ENCODE measurements around the gene METTL5. TPM values are rescaled to one million over a fixed set of nuclear protein-coding genes. Genes with fewer than 3 reads are reported as not detected.

Gene METTL5
- total and polyA plus RNA-seq, 9 of the 15 experiments (the other 6 are each of a cell fraction or from before 2014, with no cell fraction given) = 149 to 471 (median 224) TPM

DNA sequence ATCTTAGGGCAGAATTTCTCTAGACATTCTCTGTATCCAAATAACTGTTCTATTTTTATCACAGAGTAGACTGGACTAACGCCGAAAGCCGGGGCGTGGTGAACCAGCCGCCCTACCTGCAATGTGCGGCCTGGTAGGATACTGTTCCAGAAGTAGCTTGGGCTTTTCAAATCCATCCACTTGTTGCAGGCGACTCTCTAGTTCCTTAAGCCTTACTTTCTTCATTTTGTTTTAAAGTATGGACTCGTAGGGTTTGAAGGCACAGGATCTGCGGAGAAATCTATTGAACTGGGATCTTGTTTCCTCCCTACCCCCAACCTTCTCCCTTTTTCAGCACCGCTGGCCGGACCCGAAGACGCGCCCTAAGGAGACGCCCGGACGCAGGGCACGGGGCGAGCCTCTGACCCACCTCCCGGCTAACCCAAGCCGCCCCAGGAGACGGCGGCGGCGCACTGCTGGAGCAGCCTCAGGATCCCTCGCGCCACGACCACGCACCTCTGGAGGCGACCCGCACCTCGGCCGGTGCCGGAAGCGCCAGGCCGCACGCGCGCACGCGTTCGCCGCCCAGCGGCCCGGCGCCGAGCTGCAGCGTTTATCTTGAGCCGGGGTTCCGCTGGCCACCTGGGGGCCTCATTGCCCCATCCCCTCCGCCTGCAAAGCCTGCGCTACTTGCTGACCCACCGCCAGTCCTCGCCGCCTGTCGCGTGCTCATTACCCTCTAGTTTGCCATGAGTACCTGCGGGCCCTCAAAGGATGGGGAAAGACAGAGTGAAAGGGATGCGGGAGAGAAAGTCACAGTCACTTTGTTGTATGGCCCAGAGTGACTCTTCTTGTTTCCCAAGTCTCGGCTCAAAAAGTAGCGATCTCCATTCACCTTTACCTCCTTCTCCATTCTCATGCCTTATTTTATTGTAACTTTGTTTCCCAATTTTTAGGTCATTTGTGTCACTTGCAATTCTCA, at the start of gene METTL5 (continued):
- TF ChIP-seq, protein P1, sequence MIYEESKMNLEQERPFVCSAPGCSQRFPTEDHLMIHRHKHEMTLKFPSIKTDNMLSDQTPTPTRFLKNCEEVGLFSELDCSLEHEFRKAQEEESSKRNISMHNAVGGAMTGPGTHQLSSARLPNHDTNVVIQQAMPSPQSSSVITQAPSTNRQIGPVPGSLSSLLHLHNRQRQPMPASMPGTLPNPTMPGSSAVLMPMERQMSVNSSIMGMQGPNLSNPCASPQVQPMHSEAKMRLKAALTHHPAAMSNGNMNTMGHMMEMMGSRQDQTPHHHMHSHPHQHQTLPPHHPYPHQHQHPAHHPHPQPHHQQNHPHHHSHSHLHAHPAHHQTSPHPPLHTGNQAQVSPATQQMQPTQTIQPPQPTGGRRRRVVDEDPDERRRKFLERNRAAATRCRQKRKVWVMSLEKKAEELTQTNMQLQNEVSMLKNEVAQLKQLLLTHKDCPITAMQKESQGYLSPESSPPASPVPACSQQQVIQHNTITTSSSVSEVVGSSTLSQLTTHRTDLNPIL (CRISPR knock-in tag; IDR thresholded peaks at IDR 0.05) = no peak
- TF ChIP-seq, protein P2, sequence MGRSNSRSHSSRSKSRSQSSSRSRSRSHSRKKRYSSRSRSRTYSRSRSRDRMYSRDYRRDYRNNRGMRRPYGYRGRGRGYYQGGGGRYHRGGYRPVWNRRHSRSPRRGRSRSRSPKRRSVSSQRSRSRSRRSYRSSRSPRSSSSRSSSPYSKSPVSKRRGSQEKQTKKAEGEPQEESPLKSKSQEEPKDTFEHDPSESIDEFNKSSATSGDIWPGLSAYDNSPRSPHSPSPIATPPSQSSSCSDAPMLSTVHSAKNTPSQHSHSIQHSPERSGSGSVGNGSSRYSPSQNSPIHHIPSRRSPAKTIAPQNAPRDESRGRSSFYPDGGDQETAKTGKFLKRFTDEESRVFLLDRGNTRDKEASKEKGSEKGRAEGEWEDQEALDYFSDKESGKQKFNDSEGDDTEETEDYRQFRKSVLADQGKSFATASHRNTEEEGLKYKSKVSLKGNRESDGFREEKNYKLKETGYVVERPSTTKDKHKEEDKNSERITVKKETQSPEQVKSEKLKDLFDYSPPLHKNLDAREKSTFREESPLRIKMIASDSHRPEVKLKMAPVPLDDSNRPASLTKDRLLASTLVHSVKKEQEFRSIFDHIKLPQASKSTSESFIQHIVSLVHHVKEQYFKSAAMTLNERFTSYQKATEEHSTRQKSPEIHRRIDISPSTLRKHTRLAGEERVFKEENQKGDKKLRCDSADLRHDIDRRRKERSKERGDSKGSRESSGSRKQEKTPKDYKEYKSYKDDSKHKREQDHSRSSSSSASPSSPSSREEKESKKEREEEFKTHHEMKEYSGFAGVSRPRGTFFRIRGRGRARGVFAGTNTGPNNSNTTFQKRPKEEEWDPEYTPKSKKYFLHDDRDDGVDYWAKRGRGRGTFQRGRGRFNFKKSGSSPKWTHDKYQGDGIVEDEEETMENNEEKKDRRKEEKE (IDR thresholded peaks at IDR 0.05; ENCODE audit: borderline replicate concordance in 1 of 2, control insufficient read depth in 1 of 2, low read depth in 2 of 2, low read length in 1 of 2) = no peak
- TF ChIP-seq, protein P3, sequence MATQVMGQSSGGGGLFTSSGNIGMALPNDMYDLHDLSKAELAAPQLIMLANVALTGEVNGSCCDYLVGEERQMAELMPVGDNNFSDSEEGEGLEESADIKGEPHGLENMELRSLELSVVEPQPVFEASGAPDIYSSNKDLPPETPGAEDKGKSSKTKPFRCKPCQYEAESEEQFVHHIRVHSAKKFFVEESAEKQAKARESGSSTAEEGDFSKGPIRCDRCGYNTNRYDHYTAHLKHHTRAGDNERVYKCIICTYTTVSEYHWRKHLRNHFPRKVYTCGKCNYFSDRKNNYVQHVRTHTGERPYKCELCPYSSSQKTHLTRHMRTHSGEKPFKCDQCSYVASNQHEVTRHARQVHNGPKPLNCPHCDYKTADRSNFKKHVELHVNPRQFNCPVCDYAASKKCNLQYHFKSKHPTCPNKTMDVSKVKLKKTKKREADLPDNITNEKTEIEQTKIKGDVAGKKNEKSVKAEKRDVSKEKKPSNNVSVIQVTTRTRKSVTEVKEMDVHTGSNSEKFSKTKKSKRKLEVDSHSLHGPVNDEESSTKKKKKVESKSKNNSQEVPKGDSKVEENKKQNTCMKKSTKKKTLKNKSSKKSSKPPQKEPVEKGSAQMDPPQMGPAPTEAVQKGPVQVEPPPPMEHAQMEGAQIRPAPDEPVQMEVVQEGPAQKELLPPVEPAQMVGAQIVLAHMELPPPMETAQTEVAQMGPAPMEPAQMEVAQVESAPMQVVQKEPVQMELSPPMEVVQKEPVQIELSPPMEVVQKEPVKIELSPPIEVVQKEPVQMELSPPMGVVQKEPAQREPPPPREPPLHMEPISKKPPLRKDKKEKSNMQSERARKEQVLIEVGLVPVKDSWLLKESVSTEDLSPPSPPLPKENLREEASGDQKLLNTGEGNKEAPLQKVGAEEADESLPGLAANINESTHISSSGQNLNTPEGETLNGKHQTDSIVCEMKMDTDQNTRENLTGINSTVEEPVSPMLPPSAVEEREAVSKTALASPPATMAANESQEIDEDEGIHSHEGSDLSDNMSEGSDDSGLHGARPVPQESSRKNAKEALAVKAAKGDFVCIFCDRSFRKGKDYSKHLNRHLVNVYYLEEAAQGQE (IDR thresholded peaks at IDR 0.05; ENCODE audit: borderline replicate concordance) = peak; percentile 98
- TF ChIP-seq, protein P3 (CRISPR knock-in tag; IDR thresholded peaks at IDR 0.05; ENCODE audit: low read depth) = peak; percentile 88
- TF ChIP-seq, protein P4, sequence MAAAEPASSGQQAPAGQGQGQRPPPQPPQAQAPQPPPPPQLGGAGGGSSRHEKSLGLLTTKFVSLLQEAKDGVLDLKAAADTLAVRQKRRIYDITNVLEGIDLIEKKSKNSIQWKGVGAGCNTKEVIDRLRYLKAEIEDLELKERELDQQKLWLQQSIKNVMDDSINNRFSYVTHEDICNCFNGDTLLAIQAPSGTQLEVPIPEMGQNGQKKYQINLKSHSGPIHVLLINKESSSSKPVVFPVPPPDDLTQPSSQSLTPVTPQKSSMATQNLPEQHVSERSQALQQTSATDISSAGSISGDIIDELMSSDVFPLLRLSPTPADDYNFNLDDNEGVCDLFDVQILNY (CRISPR knock-in tag; IDR thresholded peaks at IDR 0.05) = no peak
- TF ChIP-seq, protein P5, sequence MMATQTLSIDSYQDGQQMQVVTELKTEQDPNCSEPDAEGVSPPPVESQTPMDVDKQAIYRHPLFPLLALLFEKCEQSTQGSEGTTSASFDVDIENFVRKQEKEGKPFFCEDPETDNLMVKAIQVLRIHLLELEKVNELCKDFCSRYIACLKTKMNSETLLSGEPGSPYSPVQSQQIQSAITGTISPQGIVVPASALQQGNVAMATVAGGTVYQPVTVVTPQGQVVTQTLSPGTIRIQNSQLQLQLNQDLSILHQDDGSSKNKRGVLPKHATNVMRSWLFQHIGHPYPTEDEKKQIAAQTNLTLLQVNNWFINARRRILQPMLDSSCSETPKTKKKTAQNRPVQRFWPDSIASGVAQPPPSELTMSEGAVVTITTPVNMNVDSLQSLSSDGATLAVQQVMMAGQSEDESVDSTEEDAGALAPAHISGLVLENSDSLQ (IDR thresholded peaks at IDR 0.05) = 0 out of 2 replicates have a peak, but pooled peaks have one; percentile 6
- TF ChIP-seq ZNF274 (IDR thresholded peaks at IDR 0.05; ENCODE audit: borderline replicate concordance, low read depth, low read length) (no peak), SPI1 (IDR thresholded peaks at IDR 0.05; ENCODE audit: borderline replicate concordance, low read depth, low read length) (no peak), ZNF347 (CRISPR knock-in tag; IDR thresholded peaks at IDR 0.05; ENCODE audit: low read depth) (no peak), SP2 (IDR thresholded peaks at IDR 0.05; ENCODE audit: extremely low read depth, low read depth, low read length, poor library complexity, severe bottlenecking) (peak; percentile 42)

Measured in K562 (cell line).